T47D (cell line): ENCODE results near the gene HRH3.

Experiments
- DNase-seq, 2 experiments: peaks; one replicate each; pipeline versions ENCODE4 v3.0.0 to v3.0.0-alpha.2; 2011 to 2012; ENCODE audit warnings: low read depth in 1 of 2, low spot score in 1 of 2
- JUND ChIP-seq: IDR thresholded peaks from 2 replicates; pipeline ENCODE4 v1.6.1; 2012; ENCODE audit warnings: low read depth
- in situ Hi-C: cut with HindIII; loops from 2 replicates; pipeline ENCODE4 v1.10.0; 2016; ENCODE audit warnings: low sequenced_read_pairs, low pct_unique_long_range_greater_than_20kb

Gene HRH3

DNA sequence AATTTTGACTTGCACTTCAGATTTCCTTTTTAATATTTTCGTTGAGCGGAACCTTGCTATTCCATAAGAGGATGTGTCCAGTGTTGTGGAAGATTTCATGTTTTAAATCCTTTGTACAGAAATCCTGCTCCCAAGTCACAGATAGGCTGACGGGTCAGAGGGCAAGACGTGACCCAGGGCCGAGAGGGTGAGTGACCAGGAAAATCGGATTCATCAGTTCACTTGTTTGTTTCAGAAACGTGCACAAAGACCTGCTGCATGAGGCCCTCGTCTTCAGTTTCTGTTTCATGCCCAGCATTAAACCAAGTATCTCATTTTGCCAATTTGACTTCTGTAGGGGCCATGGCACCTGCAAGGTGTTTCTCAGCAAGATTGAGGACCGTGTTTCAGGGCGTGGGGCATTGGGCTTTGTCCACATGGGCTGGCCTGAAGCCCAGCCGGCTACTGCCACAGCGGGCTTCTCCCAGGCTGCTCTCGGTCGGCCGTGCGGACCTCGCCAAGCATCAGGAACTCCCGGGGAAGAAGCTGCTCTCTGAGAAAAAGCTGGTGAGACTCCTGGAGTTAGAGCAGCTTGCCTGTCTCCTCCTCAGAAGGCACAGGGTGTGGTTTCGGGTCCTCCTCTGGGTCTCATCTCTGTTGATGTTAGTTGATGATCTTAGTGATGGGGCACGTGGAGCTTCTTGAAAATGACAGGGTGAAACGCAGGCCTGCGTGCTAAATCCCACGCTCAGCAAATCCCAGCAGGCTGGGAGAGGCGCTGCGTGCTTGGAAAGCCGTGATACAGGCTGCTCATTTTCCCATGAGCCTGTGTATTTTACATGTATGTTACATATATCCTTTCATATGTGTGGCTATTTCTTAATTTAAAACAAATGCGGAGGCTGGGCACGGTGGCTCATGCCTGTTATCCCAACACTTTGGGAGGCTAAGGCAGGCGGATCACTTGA, 26.7 kb downstream of the HRH3 start:
- no peak for TF ChIP-seq JUND
- in situ Hi-C loops = no loop called here
- no peak for DNase-seq

DNA sequence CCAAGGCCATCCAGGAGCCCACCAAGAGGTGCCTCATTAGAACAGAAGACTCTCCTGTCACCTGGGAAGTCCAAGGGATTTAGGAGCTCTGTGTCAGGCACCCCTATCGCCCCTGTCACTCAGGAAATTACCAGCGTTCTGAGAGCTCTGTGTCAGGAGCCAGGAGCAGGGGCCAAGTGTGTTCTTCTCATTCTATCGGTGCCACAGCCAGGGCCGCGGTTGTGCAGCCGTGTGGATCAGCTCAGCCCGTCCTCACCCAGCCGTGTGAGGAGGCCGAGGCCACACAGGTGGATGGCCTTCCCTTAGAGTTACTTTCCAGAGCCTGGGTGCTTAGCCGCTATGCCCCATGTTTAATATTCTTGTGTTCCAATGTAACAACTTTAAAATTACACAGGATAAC, 27.4 kb downstream of the HRH3 start:
- no peak for DNase-seq
- in situ Hi-C loops = no loop called here
- no peak for TF ChIP-seq JUND

DNA sequence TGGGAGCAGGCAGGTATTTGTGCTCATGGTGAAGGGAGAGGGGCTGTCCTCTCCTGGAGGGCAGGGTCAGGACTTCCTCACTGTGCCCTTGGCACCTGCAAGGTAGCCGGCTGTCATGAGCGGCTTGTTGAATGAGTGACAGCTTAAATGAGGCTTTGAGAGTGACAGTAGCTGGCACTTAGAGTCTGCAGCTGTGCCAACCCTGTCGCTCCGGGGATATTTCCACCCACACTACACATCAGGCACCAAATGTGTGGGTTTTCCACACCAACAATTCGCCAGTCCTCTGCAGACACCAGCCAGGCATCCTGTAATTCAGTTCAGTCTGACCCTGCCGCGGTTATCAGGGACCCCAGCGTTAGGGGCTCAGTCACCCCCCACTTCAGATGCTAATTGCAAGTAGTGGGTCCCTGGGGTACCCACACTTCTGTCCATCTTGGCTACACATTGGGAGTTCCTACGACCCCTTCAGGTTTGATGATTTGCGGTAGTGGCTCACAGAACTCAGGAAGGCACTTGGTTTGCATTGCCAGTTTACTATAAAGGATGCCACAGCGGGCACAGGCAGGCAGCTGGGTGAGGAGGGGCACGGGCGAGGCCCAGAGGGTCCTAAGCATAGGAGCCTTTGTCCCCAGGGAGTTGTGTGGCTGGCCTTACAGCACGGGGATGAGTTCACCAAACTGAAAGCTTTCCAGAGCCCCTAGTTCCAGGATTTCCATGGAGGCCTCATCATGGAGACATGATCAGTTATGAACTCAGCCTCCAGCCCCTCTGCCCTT, 28.1 kb downstream of the HRH3 start:
- no peak for TF ChIP-seq JUND
- in situ Hi-C loops = no loop called here

DNA sequence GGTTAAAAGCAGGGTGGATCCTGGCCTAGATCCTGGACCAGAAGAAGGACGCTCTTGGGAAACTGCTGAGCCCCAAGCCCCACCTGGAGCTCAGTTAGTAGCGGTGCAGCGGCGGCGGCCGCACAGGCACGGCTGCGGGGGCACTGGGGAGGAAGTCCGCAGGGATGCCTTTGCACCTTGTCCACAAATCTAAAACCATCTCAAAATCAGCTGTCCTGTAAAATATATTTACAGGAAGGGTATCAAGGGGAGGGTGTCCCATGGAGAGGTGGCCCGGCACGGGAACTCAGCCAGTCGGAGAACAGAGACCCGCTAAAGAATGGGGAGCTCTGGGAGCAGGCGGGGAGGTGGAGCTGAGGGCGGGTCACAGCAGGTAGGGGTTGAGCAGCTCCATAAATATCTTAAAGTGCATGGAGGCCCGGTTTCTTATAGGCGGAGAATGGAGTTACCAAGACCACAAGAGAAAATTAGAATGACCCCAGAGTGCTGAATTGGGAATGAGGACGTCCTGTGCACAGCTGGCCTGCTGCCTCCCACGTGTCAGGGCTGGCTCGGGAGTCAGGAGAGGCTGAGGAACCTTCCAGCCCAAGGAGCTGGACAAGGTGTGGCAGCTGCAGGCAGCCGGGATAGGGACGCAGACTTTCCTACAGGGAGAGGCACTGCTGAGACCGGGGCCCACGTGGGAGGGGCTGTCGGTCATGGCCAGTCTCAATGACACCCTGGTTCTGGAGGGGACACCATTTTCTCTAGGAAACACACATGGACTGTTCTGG, 29.3 kb downstream of the HRH3 start:
- TF ChIP-seq JUND = no peak
- in situ Hi-C loops = no loop called here
- no peak for DNase-seq

More for the DNA sequence above, 28.1 kb downstream of the HRH3 start:
- DNase-seq = no peak

DNA sequence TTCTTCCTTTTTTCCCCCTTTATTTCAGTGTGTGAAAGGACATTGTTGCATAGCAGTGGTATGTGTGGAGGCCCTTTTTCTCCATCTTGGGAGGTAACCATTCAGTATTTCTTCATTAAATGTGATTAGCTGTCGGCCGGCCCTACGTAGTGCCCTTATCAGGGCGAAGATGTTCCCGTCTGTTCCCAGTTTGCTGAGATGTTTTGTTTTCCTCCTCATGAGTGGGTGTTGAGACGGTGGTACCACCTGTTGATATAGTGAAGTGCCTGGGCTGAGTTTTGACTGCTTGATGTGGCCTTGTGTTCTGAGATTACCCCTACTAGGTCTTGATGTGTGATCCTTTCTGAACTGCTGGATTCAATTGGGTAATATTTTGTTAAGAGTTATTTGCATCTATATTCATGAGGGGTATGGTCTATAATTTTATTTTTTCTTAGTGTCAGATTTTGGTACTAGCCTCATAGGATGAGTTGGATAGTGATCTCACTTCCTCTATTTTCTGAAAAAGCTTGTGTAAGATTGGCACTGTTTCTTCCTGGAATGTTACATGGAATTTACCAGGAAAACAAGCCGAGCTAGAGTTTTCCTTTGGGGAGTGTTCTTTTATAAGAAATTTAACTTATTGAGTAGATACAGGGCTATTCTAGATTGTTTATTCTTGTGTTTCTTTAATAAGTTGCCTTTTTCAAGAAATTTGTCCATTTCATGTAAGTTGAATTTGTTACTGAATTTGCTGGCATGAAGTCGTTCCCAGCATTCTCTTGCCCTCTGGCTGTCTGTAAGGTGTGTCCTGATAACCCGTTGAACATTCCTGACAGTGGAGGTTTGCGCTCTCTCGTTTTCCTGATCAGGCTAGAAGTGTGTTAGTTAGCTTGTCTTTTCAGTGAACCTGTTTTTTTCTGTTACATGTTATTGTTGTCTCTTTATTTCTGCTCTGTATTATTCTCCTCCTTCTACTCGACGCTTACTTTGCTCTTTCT, 32.9 kb downstream of the HRH3 start:
- DNase-seq = no peak
- in situ Hi-C loops = no loop called here
- no peak for TF ChIP-seq JUND

DNA sequence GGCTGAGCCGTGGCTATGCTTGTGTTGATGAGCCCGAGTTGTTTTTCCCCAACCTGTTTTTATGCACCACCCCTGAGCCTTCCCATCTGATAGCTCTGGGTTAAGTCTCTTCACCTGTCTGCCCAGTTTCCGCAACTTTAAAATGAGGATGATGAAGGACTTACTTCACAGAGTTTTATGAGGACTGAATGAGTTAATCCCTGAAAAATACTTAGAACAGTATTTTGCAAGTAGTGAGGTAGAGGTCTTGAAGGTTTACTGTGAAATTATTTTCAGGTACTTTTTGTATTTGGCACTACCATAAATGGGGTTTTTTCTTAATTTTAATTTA, 34.0 kb downstream of the HRH3 start:
- TF ChIP-seq JUND = no peak
- no peak for DNase-seq
- in situ Hi-C loops = no loop called here

DNA sequence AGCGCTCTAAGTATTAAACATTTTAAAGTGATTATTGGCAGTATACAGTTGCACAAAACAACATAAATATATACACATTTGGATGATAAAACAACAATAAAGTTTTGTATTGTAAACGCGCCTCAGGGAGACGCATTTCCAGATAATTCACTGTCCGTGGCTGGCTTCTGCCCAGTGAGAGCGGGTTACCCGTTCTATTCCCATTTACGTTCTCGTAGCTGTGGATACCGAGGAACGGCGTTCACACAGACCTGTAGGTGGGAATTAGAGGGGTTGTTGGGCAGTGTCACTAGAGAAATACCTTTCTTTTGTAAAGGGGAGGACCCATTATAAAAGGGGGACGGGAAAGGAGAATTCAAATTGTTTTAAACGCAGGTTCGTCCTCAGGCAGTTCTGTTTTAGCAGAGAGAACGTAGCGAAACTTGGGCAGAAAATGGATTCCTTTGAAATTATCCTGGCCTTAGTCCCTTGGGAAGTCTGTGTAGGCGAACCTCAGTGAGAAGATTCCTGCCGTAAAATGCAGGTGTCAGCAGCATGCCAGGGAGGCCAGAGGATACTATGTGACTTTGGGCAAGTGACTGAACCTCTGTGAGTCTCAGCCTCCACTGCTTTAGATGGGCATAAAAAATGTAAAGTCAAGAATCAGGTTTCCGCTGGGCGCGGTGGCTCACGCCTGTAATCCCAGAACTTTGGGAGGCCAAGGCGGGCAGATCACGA, 36.5 kb downstream of the HRH3 start:
- no peak for DNase-seq
- in situ Hi-C loops = no loop called here
- no peak for TF ChIP-seq JUND

DNA sequence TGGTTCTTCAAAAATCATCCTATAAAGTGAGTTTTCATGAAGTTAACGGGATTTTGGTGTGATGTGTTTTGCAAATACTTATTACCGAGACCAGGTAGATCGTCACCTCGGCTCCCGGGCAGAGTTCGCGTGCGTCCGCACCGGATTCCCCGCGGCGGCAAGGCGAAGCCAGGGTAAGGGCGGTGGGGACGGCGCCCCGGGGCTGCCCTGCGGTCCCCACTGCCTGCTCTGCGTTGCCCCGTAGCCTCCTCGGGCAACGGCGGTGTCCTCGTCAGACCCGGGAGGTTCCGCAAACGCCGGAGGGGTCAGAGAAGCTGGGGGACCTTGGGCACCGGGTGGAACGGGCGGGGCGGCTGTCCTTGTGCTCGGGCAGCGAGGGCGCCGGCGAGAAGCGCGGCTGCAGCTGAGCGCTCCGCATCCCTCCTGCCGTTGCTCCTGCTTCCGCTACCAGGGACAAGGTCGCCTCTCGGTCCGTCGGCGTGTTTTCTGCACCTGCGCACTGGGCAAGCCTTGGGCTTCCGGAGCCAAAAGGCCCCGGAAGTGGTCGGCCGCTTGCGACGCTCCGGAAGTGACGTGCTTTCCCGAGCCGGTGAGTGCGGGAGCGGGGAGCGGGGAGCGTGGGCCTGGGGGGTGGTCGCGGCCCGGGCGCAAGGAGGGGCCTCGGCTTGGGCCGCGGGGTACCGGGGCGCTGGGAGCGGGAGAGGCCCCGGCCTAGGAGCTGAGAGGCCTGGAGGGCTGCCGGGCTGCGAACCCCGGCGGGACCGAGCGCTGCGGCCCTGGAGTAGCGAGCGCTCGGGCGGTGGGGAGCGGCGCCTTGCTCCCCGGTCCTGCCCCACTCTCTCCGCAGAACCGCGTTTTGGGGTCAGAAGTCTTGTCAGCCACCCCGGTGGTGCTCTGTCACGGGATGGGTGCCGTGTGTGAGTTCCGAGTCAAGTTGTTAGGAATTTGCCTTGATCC, 37.3 kb downstream of the HRH3 start, which contains the start of gene MTG2:
Gene MTG2, plus strand, starts transcription at position 560 of the 957 bp plus-strand sequence. CDS start 10,393 bp downstream, outside the sequence.
- DNase-seq = peak; percentile 97 to 100
- TF ChIP-seq JUND = no peak
- in situ Hi-C loops = no loop called here

DNA sequence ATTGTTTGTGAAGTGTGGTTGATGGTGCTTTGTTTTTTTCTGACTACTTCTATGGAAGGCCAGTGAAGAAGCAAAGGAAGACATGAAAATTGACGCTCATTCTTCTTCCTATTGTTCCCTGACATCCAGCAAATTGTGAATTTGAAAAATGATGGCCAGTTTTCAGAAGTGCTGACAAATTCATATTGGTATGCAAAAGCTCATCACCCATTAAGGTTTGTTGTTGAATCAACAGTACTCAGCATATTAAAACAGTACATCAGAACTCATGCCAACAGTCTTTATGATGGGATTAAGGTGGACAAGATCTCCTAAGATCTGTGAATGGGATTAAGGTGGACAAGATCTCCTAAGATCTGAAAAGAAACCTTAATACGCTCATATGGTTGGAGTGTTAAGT, 38.3 kb downstream of the HRH3 start:
- in situ Hi-C loops = no loop called here
- no peak for TF ChIP-seq JUND
- no peak for DNase-seq

DNA sequence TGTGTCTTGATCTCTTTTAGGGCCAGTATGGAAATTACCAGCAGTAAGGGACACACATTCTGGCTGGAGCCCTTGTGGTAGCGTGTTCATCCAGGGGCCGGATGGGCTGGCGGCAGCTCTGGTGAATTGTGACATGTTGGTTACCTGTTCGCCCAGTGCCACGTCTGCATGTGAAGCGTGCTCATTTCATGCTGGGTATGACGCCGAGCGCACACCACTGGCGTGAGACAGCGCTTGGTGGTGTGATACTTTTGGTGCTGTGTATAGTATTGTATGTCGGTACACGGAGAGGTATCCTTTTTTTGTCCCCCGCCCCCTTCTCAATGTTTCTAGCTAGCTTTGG, 40.9 kb downstream of the HRH3 start:
- in situ Hi-C loops = no loop called here
- TF ChIP-seq JUND = no peak
- DNase-seq = no peak
